GM21423 (cell line): Measurements from ENCODE around the gene MTCL1.

Source experiments
- ATAC-seq: cut with Tn5 transposase; IDR thresholded peaks from one replicate; pipeline ENCODE4 v1.9.1; 2021; ENCODE audit warnings: mild to moderate bottlenecking, moderate library complexity; ENCODE audit not compliant: unreplicated experiment

Gene MTCL1

GRCh38 chr18:8766559-8767293, 61.4 kb downstream of the MTCL1 start:
- no peak for ATAC-seq

- no peak for ATAC-seq
Observed at GRCh38 chr18:8767340-8767739, 62.0 kb downstream of the MTCL1 start.

GRCh38 chr18:8769509-8770095, 64.2 kb downstream of the MTCL1 start:
- ATAC-seq, result no peak

DNA sequence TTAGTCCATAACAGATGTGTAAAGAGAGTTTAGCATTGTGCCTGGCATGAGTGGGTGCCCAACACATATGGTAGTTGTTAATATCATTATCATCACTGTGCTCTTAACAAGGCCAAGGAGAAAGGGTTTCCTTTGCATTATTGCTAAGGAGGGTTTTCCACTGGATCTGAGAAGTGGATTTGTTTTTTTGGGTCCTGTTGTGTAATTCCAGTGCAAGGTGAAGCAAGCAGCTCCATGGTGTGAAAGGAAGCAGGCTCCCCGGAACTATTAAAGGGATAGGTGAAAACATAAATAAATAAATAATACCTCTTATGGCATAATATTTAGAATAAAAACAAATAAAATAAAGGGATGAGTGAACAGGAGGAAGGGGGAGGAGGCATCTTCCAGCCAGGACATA, 65.3 kb downstream of the MTCL1 start:
- no peak for ATAC-seq

DNA sequence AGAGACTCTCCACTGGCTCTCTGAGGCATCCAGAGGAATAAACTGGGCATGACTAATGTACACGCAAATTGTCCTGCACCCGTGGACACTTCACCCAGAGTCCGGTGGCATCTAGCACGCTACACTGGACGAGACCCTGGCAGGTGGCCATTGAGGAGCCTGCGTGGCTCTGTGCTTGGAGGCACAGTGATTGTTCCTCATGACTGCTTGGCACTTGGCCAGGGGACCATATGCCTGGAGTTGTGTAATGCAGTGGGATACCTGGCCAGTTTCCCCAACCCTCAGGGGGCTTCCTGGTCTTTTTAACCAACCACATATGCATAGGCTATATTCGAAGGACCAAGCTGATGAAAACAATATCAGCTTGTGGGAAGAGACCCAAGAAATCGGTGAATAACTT, 66.6 kb downstream of the MTCL1 start:
- ATAC-seq, result no peak

DNA sequence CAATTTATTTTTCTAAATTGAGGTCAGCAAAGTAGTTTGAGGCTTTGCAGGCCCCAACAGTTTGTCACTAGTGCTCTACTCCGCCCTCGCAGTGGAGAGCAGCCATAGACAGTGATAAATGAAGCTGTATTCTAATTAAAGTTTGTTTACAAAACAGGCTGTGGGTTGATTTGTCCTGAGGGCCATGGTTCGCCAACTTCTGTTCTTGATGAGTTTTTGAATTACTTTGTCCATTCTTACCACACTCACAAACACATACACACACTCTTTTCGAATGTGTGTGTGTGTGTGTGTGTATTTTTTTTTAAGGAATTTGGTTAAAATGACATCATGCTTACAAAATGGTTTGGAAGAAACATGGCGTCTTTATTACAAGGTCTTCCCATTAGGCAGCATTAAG, 68.6 kb downstream of the MTCL1 start:
- no peak for ATAC-seq

DNA sequence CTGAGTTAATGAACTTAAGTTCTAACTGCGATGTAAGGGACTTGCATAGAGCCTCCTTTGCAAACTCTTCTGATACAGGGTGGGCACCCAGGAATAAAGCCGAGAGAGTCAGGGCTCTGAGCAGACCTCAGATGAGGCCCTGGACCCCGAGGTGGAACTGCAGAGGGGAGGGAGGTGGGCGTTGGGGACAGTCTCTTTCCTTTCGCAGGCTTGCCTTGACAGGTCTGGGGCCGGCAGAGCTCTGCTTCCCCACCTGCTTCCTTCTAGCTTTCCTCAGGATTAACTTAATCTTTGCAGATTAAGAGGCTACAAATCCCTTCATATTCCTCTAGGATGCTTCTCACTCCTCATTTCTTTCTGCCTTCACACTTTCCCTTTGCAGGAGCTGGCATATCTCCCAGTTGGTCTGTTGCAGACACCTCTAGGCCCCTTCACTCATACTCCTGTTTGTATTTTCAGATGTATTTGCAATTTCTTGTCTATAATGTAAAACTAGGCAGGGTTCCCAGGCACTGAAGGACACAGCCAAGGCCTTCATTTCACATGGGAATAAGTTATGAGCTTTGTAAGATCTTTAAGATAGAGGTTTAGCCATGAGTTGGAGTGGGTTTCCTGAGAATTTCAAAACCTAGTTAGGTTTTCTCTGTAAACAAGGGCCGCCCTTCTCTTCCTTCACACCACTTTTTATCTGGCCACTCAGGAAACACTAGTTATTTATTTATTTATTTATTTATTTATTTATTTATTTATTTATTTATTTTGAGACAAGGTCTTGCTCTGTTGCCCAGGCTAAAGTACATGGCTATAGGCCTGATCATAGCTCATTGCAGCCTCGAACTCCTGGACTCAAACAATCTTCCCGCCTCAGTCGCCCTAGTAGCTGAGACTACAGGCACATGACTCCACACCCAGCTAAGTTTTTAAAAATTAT, 70.9 kb downstream of the MTCL1 start:
- no peak for ATAC-seq

GRCh38 chr18:8777846-8778245, 72.5 kb downstream of the MTCL1 start:
- ATAC-seq, result no peak

- no peak for ATAC-seq
Observed at GRCh38 chr18:8778386-8778785, 73.0 kb downstream of the MTCL1 start.

GRCh38 chr18:8778824-8779223, 73.5 kb downstream of the MTCL1 start:
- ATAC-seq, result no peak

DNA sequence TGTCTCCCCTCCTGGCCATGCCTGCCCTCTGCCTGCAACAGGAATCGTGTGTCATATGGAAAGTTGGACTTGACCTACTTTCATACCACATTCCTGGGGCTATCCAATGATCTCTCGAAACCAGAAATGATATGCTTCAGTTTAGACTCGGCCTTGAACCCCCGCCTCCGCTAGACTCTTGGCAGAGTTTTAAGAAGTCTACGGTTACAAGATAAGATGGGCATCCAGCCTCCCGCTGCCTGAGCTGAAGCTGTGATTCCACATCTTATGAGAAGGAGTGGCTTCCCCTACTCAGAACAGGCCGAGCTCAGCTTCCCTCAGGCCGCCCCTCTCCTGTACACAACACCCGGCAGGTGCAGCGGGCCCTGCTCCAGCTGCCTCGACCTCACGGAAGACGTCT, 73.9 kb downstream of the MTCL1 start:
- no peak for ATAC-seq

- no peak for ATAC-seq
Observed at GRCh38 chr18:8780227-8780626, 74.9 kb downstream of the MTCL1 start.

DNA sequence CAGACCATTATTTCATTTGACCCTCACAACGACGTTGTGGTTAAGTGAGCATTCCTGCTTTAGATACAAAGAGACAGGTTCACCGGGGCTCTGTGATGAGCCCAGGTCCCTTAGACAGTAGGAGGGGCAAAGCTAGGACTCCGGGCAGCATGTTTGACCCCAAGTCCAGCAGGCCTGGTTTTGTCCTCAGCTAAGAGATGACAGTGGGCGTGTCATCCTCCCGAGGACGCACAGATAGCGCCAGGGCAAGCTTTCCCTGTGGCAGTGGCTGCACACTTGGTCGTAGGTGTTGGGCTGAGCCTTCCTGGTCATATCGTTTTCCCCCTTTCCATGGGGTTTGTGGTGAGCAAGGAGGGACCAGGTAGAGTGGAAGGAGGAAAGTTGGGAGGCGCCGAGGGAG, 76.3 kb downstream of the MTCL1 start:
- no peak for ATAC-seq

DNA sequence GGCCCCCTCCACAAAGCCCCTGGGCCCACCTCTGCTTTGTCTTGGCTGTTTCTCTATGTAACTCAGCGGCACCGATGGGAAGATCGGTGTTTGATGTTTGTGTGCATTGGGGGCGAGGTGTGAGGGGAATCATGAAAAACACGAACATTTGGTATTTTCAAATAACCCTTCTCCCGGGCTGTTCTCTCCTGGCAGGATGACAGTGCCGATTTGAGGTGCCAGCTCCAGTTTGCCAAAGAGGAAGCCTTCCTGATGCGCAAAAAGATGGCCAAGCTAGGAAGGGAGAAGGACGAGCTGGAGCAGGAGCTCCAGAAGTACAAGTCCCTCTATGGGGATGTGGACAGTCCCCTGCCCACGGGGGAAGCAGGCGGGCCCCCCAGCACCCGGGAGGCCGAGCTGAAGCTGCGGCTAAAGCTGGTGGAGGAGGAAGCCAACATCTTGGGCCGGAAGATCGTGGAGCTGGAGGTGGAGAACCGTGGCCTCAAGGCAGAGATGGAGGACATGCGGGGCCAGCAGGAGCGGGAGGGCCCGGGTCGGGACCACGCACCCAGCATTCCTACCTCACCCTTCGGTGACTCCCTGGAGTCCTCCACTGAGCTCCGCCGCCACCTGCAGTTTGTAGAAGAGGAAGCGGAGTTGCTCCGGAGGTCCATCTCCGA, 78.1 kb downstream of the MTCL1 start:
- ATAC-seq, result no peak

DNA sequence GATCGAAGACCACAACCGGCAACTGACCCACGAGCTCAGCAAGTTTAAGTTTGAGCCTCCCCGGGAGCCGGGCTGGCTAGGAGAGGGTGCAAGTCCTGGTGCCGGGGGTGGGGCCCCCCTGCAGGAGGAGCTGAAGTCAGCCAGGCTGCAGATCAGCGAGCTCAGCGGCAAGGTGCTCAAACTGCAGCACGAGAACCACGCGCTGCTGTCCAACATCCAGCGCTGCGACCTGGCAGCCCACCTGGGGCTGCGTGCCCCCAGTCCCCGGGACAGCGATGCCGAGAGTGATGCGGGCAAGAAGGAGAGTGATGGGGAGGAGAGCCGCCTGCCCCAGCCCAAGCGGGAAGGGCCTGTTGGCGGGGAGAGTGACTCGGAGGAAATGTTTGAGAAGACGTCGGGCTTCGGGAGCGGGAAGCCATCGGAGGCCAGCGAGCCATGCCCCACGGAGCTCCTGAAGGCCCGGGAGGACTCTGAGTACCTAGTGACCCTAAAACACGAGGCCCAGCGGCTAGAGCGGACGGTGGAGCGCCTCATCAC, 78.7 kb downstream of the MTCL1 start:
- ATAC-seq, result no peak

GRCh38 chr18:8785261-8785660, 79.9 kb downstream of the MTCL1 start:
- ATAC-seq, result no peak

- ATAC-seq, result no peak
Observed at GRCh38 chr18:8785855-8786482, 80.6 kb downstream of the MTCL1 start.

GRCh38 chr18:8786483-8787370, 81.4 kb downstream of the MTCL1 start:
- no peak for ATAC-seq

GRCh38 chr18:8787371-8787670, 82.0 kb downstream of the MTCL1 start:
- no peak for ATAC-seq

- no peak for ATAC-seq
Observed at GRCh38 chr18:8787794-8788193, 82.4 kb downstream of the MTCL1 start.
